H9 (cell line): ENCODE measurements around the gene CERS2. TPM values are rescaled to one million over a fixed set of nuclear protein-coding genes. Genes with fewer than 3 reads are reported as not detected.

Experiments
- DNase-seq: peaks from one replicate; pipeline ENCODE4 v3.0.0-alpha.2; 2017
- H2AFZ ChIP-seq: one replicate; pipeline ENCODE4 v1.6.1; 2013; ENCODE audit warnings: mild to moderate bottlenecking, low read length, control low read depth, moderate library complexity
- H2AK5ac ChIP-seq: 2 replicates; pipeline ENCODE4 v1.6.1; 2013; ENCODE audit warnings: low read length, control low read depth, mixed read lengths; ENCODE audit not compliant: insufficient read length
- H2BK120ac ChIP-seq: one replicate; pipeline ENCODE4 v1.6.1; 2013; ENCODE audit warnings: low read depth, mild to moderate bottlenecking, low read length, control low read depth, inconsistent platforms; ENCODE audit not compliant: poor library complexity, severe bottlenecking
- H2BK12ac ChIP-seq: 2 replicates; pipeline ENCODE4 v1.6.1; 2013; ENCODE audit warnings: low read length, control low read depth, mixed read lengths, low read depth; ENCODE audit not compliant: insufficient read length
- H2BK15ac ChIP-seq: 2 replicates; pipeline ENCODE4 v1.6.1; 2013; ENCODE audit warnings: low read depth, low read length, control low read depth
- H2BK20ac ChIP-seq: one replicate; pipeline ENCODE4 v1.6.1; 2013; ENCODE audit warnings: low read depth, mild to moderate bottlenecking, low read length, control low read depth, inconsistent platforms; ENCODE audit not compliant: poor library complexity, severe bottlenecking
- H2BK5ac ChIP-seq: 2 replicates; pipeline ENCODE4 v1.6.1; 2013; ENCODE audit warnings: low read length, control low read depth, mixed read lengths; ENCODE audit not compliant: insufficient read length
- H3K14ac ChIP-seq: 2 replicates; pipeline ENCODE4 v1.6.1; 2013; ENCODE audit warnings: low read length, control low read depth; ENCODE audit not compliant: insufficient read depth
- H3K18ac ChIP-seq: 2 replicates; pipeline ENCODE4 v1.6.1; 2013; ENCODE audit warnings: low read depth, mild to moderate bottlenecking, mixed read lengths, low read length, control low read depth; ENCODE audit not compliant: insufficient read length
- H3K23ac ChIP-seq: 2 replicates; pipeline ENCODE4 v1.6.1; 2013; ENCODE audit warnings: low read length, control low read depth, mixed read lengths, low read depth; ENCODE audit not compliant: insufficient read length
- H3K23me2 ChIP-seq: 2 replicates; pipeline ENCODE4 v1.6.1; 2013; ENCODE audit warnings: low read depth, mild to moderate bottlenecking, mixed read lengths, low read length, control low read depth; ENCODE audit not compliant: insufficient read length, poor library complexity, severe bottlenecking
- H3K27ac ChIP-seq: 2 replicates; pipeline ENCODE4 v1.5.1; 2013; ENCODE audit warnings: low read length, control low read depth, mixed read lengths, low read depth; ENCODE audit not compliant: insufficient read length
- H3K27me3 ChIP-seq: 2 replicates; pipeline ENCODE4 v1.6.1; 2013; ENCODE audit warnings: low read length, control low read depth, inconsistent platforms; ENCODE audit not compliant: insufficient read depth
- H3K4ac ChIP-seq: 2 replicates; pipeline ENCODE4 v1.6.1; 2013; ENCODE audit warnings: low read depth, mild to moderate bottlenecking, control low read depth, inconsistent platforms, low read length, moderate library complexity
- H3K4me1 ChIP-seq: 2 replicates; pipeline ENCODE4 v1.6.1; 2013; ENCODE audit warnings: low read length, control low read depth, inconsistent platforms; ENCODE audit not compliant: insufficient read depth
- H3K4me2 ChIP-seq: 2 replicates; pipeline ENCODE4 v1.6.1; 2013; ENCODE audit warnings: low read length, control low read depth, mixed read lengths; ENCODE audit not compliant: insufficient read length, insufficient read depth
- H3K56ac ChIP-seq: 2 replicates; pipeline ENCODE4 v1.6.1; 2013; ENCODE audit warnings: low read depth, mild to moderate bottlenecking, mixed read lengths, low read length, control low read depth; ENCODE audit not compliant: insufficient read length
- H3K79me1 ChIP-seq: 2 replicates; pipeline ENCODE4 v1.6.1; 2013; ENCODE audit warnings: low read depth, mild to moderate bottlenecking, moderate library complexity, low read length, control low read depth, inconsistent platforms; ENCODE audit not compliant: insufficient read depth, poor library complexity, severe bottlenecking
- H3K79me2 ChIP-seq: 2 replicates; pipeline ENCODE4 v1.6.1; 2013; ENCODE audit warnings: low read length, control low read depth, inconsistent platforms; ENCODE audit not compliant: insufficient read depth
- H3K9ac ChIP-seq: 2 replicates; pipeline ENCODE4 v1.6.1; 2013; ENCODE audit warnings: low read length, control low read depth, mixed read lengths; ENCODE audit not compliant: insufficient read length; ENCODE audit errors: extremely low read depth
- H3K9me3 ChIP-seq: one replicate; pipeline ENCODE4 v1.6.1; 2013; ENCODE audit warnings: low read depth, low read length, inconsistent platforms; ENCODE audit not compliant: control insufficient read depth
- H3T11ph ChIP-seq: one replicate; pipeline ENCODE4 v1.6.1; 2013; ENCODE audit warnings: mild to moderate bottlenecking, low read length, control low read depth, inconsistent platforms
- H4K20me1 ChIP-seq: one replicate; pipeline ENCODE4 v1.6.1; 2013; ENCODE audit not compliant: control insufficient read depth, insufficient read length, insufficient read depth
- H4K5ac ChIP-seq: 2 replicates; pipeline ENCODE4 v1.6.1; 2013; ENCODE audit warnings: low read depth, mild to moderate bottlenecking, mixed read lengths, low read length, control low read depth; ENCODE audit not compliant: insufficient read length
- H4K8ac ChIP-seq: replicated peaks from 2 replicates; pipeline ENCODE4 v1.6.1; 2013; ENCODE audit warnings: low read length, control low read depth, mixed read lengths, low read depth; ENCODE audit not compliant: insufficient read length
- H4K91ac ChIP-seq: 2 replicates; pipeline ENCODE4 v1.6.1; 2013; ENCODE audit warnings: low read depth, mild to moderate bottlenecking, moderate library complexity, mixed read lengths, low read length, control low read depth; ENCODE audit not compliant: insufficient read length
- H3K27ac Mint-ChIP-seq, 3 experiments: 2 replicates in 2 of 3; 3 replicates in 1 of 3; pipeline ENCODE4 v1.8.0; 2020 to 2021; ENCODE audit warnings: mixed read lengths in 3 of 3, mild to moderate bottlenecking in 1 of 3, moderate library complexity in 1 of 3
- H3K27me3 Mint-ChIP-seq: 2 replicates; pipeline ENCODE4 v1.8.0; 2021; ENCODE audit warnings: low read depth, mild to moderate bottlenecking, moderate library complexity, mixed read lengths
- H3K36me3 Mint-ChIP-seq, 3 experiments: 2 replicates in 2 of 3; 3 replicates in 1 of 3; pipeline ENCODE4 v1.8.0; 2020 to 2021; ENCODE audit warnings: low read depth in 3 of 3, mixed read lengths in 3 of 3; ENCODE audit not compliant: insufficient read depth in 1 of 3
- H3K4me1 Mint-ChIP-seq, 2 experiments: 2 replicates each; pipeline ENCODE4 v1.8.0; 2020; ENCODE audit warnings: mixed read lengths in 2 of 2
- H3K4me3 Mint-ChIP-seq, 2 experiments: 2 replicates in 1 of 2; 3 replicates in 1 of 2; pipeline ENCODE4 v1.8.0; 2020 to 2021; ENCODE audit warnings: mild to moderate bottlenecking in 2 of 2, mixed read lengths in 2 of 2, moderate library complexity in 1 of 2
- H3K9me3 Mint-ChIP-seq, 2 experiments: 2 replicates in 1 of 2; 3 replicates in 1 of 2; pipeline ENCODE4 v1.8.0; 2020; ENCODE audit warnings: mild to moderate bottlenecking in 2 of 2, mixed read lengths in 2 of 2, moderate library complexity in 1 of 2
- WGBS: extraction: QIAGEN DNeasy Blood & Tissue Kit; methylation state at CpG from one replicate; pipeline ENCODE4 v1.1.7; 2013; ENCODE audit warnings: missing lambda C conversion rate, low lambda C conversion rate, mixed read lengths; ENCODE audit not compliant: insufficient read length; ENCODE audit errors: extremely low coverage; 5-methylcytosine and 5-hydroxymethylcytosine counted together
- total RNA-seq: library from RNA; stranded (reverse); gene quantifications from 2 replicates; pipeline ENCODE4 v1.2.1, GENCODE V29; 2021
- TF ChIP-seq, protein P1 (sequence below): fragments of 200-600 bp; sonication (generic); conservative IDR thresholded peaks from 3 replicates; pipeline ENCODE4 v1.8.0; 2021; ENCODE audit warnings: antibody characterized with exemption, mild to moderate bottlenecking

Gene CERS2
- total RNA-seq, 1 experiment from 2014 or later = 201 TPM

DNA sequence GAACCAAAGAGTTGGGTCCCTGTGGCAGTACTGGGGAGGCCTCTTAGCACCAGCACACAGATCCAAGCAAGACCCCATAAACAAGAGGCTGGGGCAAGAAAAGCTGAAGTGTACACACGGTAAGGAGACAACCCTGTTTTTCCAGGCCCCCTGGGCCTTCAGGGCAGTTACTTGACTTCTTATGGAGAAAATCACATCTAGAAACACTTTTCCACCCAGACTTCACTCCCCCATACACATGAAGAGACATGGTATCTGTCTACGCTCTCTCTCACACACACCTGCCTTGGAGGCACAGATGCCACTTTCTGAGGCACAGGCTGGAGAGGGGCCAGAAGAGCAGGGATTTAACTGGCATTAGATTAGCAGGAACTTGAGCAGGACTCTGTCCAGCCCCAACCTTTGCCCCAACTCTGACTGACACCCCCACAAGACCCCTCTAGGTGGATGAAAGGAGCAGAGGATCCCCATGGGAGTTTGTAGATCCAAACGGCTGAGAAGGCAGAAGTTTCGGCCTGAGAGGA, 2.2 kb downstream of the CERS2 start:
- Histone ChIP-seq H4K20me1 (no peaks in the 10 kb centered on the region), H2AK5ac (no peak overlapping the region), H4K8ac (no peak overlapping the region), H2BK12ac (no peak overlapping the region), H3K27ac (no peak overlapping the region), H2BK120ac (no peak overlapping the region), H3T11ph (no peak overlapping the region), H4K5ac (no peak overlapping the region), H3K79me2 (peaks cover 31% of the 10 kb centered on the region; the same call in 1 of the 2 replicates), H3K14ac (no peak overlapping the region), H3K4me1 (peaks cover 17% of the 10 kb centered on the region), H3K18ac (no peak overlapping the region), H3K9ac (no peak overlapping the region), H2BK5ac (no peak overlapping the region), H3K79me1 (no peaks in the 10 kb centered on the region), H3K56ac (no peak overlapping the region), H3K9me3 (no peaks in the 10 kb centered on the region), H2AFZ (no peak overlapping the region), H3K23ac (no peak overlapping the region), H4K91ac (no peak overlapping the region), H2BK15ac (no peak overlapping the region), H2BK20ac (no peak overlapping the region), H3K4me2 (peak overlapping the region; percentile 72), H3K4ac (no peak overlapping the region), H3K27me3 (no peaks in the 10 kb centered on the region), H3K23me2 (peaks cover 12% of the 10 kb centered on the region)
- Mint-ChIP-seq H3K36me3 (peaks cover 18 to 20% (median 20%) of the 10 kb centered on the region in 3 experiments), H3K4me3 (peak overlapping the region; percentile 78 to 86), H3K27me3 (no peaks in the 10 kb centered on the region), H3K27ac (peak overlapping the region; percentile 79 to 96 (median 92); a peak in 6 of 7 replicates), H3K4me1 (peaks cover 63 to 66% of the 10 kb centered on the region in 2 experiments), H3K9me3 (no peaks in the 10 kb centered on the region)
- no peak for DNase-seq
- WGBS = no CpG with 5 or more reads among the region's 4 CpGs
- TF ChIP-seq, protein P1, sequence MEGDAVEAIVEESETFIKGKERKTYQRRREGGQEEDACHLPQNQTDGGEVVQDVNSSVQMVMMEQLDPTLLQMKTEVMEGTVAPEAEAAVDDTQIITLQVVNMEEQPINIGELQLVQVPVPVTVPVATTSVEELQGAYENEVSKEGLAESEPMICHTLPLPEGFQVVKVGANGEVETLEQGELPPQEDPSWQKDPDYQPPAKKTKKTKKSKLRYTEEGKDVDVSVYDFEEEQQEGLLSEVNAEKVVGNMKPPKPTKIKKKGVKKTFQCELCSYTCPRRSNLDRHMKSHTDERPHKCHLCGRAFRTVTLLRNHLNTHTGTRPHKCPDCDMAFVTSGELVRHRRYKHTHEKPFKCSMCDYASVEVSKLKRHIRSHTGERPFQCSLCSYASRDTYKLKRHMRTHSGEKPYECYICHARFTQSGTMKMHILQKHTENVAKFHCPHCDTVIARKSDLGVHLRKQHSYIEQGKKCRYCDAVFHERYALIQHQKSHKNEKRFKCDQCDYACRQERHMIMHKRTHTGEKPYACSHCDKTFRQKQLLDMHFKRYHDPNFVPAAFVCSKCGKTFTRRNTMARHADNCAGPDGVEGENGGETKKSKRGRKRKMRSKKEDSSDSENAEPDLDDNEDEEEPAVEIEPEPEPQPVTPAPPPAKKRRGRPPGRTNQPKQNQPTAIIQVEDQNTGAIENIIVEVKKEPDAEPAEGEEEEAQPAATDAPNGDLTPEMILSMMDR = no peak
